KOPT-K1 (cell line): Measurements from ENCODE around the gene PTPRA.

Experiments used
- H3K27ac ChIP-seq: fragments of 200-600 bp; sonication (generic); 2 replicates; pipeline ENCODE4 v1.5.1; 2016; ENCODE audit warnings: antibody characterized with exemption, mild to moderate bottlenecking, low read depth, low read length; ENCODE audit not compliant: poor library complexity, severe bottlenecking
- H3K36me3 ChIP-seq: fragments of 200-600 bp; sonication (generic); 2 replicates; pipeline ENCODE4 v1.5.1; 2017; ENCODE audit warnings: antibody characterized with exemption, mild to moderate bottlenecking, low read length, moderate library complexity; ENCODE audit not compliant: insufficient read depth
- H3K9me3 ChIP-seq: fragments of 200-600 bp; sonication (generic); 2 replicates; pipeline ENCODE4 v1.5.1; 2017; ENCODE audit warnings: antibody characterized with exemption, low read length, mild to moderate bottlenecking; ENCODE audit not compliant: insufficient read depth, poor library complexity, severe bottlenecking

PTPRA gene

GRCh38 chr20:3082306-3082951 lies 209.1 kb downstream of the PTPRA start:
- no peaks in the 10 kb centered on the region for H3K9me3 ChIP-seq
- H3K27ac ChIP-seq, result no peak overlapping the region
- H3K36me3 ChIP-seq, result no peaks in the 10 kb centered on the region

GRCh38 chr20:3082955-3083952 lies 210.0 kb downstream of the PTPRA start:
- Histone ChIP-seq H3K27ac (no peak overlapping the region), H3K36me3 (no peaks in the 10 kb centered on the region), H3K9me3 (no peaks in the 10 kb centered on the region)

- no peaks in the 10 kb centered on the region for H3K9me3 ChIP-seq
These were observed 211.2 kb downstream of the PTPRA start, which contains the start of gene AVP for GRCh38 chr20:3084283-3084985. TSS of gene AVP (minus strand) at chr20:3084724. CDS start at chr20:3084674, 50 bp downstream.

GRCh38 chr20:3084986-3085360 lies 211.7 kb downstream of the PTPRA start:
- Histone ChIP-seq H3K36me3 (no peaks in the 10 kb centered on the region), H3K27ac (no peak overlapping the region), H3K9me3 (no peaks in the 10 kb centered on the region)

More at GRCh38 chr20:3084283-3084985, 211.2 kb downstream of the PTPRA start, which contains the start of gene AVP:
- Histone ChIP-seq H3K36me3 (no peaks in the 10 kb centered on the region), H3K27ac (no peak within 1 kb of the TSS)

GRCh38 chr20:3085571-3086072 lies 212.3 kb downstream of the PTPRA start:
- Histone ChIP-seq H3K36me3 (no peaks in the 10 kb centered on the region), H3K27ac (no peak overlapping the region), H3K9me3 (no peaks in the 10 kb centered on the region)

GRCh38 chr20:3088031-3088430 lies 214.8 kb downstream of the PTPRA start:
- H3K9me3 ChIP-seq, result no peaks in the 10 kb centered on the region
- H3K27ac ChIP-seq, result no peak overlapping the region
- H3K36me3 ChIP-seq, result no peaks in the 10 kb centered on the region
